ENCODE results near the gene CCDC201.

CCDC201 gene

GRCh38 chr7:45915606-45916005 lies 42.7 kb upstream of the CCDC201 start:
- TF ChIP-seq EZH2 (IDR thresholded peaks at IDR 0.05; ENCODE audit: borderline replicate concordance, low read length) (no peak), CTCF (IDR thresholded peaks at IDR 0.05; ENCODE audit: low read length) (no peak)
- Histone ChIP-seq H3K27me3 (ENCODE audit: insufficient read depth, low read length) (no peaks in the 10 kb centered on the region; the same call in 1 of the 2 replicates), H2AFZ (ENCODE audit: low read length) (no peak overlapping the region), H4K20me1 (ENCODE audit: insufficient read depth, low read length) (no peaks in the 10 kb centered on the region), H3K9me2 (ENCODE audit: low read depth, low read length) (no peaks in the 10 kb centered on the region), H3K79me2 (ENCODE audit: insufficient read depth, low read length) (no peaks in the 10 kb centered on the region), H3K9me3 (ENCODE audit: low read length) (no peaks in the 10 kb centered on the region), H3F3A (ENCODE audit: insufficient read depth, low read length) (no peaks in the 10 kb centered on the region), H3K36me3 (ENCODE audit: insufficient read depth, low read length) (no peaks in the 10 kb centered on the region), H3K9ac (ENCODE audit: low read length) (no peak overlapping the region), H3K4me1 (ENCODE audit: insufficient read depth, low read length, severe bottlenecking) (no peaks in the 10 kb centered on the region), H3K4me3 (ENCODE audit: low read depth, low read length, poor library complexity, severe bottlenecking) (no peak overlapping the region), H3K4me2 (ENCODE audit: low read length) (no peak overlapping the region), H3K27ac (ENCODE audit: low read depth, low read length, poor library complexity, severe bottlenecking) (no peak overlapping the region)

GRCh38 chr7:45914911-45915310 lies 42.0 kb upstream of the CCDC201 start:
- Histone ChIP-seq H3K4me3 (ENCODE audit: low read depth, low read length, poor library complexity, severe bottlenecking) (no peak overlapping the region), H3K79me2 (ENCODE audit: insufficient read depth, low read length) (no peaks in the 10 kb centered on the region), H3K9me2 (ENCODE audit: low read depth, low read length) (no peaks in the 10 kb centered on the region), H3K36me3 (ENCODE audit: insufficient read depth, low read length) (no peaks in the 10 kb centered on the region), H3K9ac (ENCODE audit: low read length) (no peak overlapping the region), H3K4me2 (ENCODE audit: low read length) (no peak overlapping the region), H2AFZ (ENCODE audit: low read length) (no peak overlapping the region), H3K4me1 (ENCODE audit: insufficient read depth, low read length, severe bottlenecking) (no peaks in the 10 kb centered on the region), H3K27ac (ENCODE audit: low read depth, low read length, poor library complexity, severe bottlenecking) (no peak overlapping the region), H3K9me3 (ENCODE audit: low read length) (no peaks in the 10 kb centered on the region), H3F3A (ENCODE audit: insufficient read depth, low read length) (no peaks in the 10 kb centered on the region), H3K27me3 (ENCODE audit: insufficient read depth, low read length) (no peaks in the 10 kb centered on the region; the same call in 1 of the 2 replicates), H4K20me1 (ENCODE audit: insufficient read depth, low read length) (no peaks in the 10 kb centered on the region)
- TF ChIP-seq CTCF (IDR thresholded peaks at IDR 0.05; ENCODE audit: low read length) (no peak), EZH2 (IDR thresholded peaks at IDR 0.05; ENCODE audit: borderline replicate concordance, low read length) (no peak)

GRCh38 chr7:45912972-45913371 lies 40.1 kb upstream of the CCDC201 start:
- Histone ChIP-seq H3K4me2 (ENCODE audit: low read length) (no peak overlapping the region), H3K9ac (ENCODE audit: low read length) (no peak overlapping the region), H2AFZ (ENCODE audit: low read length) (no peak overlapping the region), H3K79me2 (ENCODE audit: insufficient read depth, low read length) (no peaks in the 10 kb centered on the region), H3K36me3 (ENCODE audit: insufficient read depth, low read length) (no peaks in the 10 kb centered on the region), H3K27me3 (ENCODE audit: insufficient read depth, low read length) (no peaks in the 10 kb centered on the region; the same call in 1 of the 2 replicates), H3K9me3 (ENCODE audit: low read length) (no peaks in the 10 kb centered on the region), H3K4me3 (ENCODE audit: low read depth, low read length, poor library complexity, severe bottlenecking) (no peak overlapping the region), H3F3A (ENCODE audit: insufficient read depth, low read length) (no peaks in the 10 kb centered on the region), H3K27ac (ENCODE audit: low read depth, low read length, poor library complexity, severe bottlenecking) (no peak overlapping the region), H3K9me2 (ENCODE audit: low read depth, low read length) (no peaks in the 10 kb centered on the region), H3K4me1 (ENCODE audit: insufficient read depth, low read length, severe bottlenecking) (no peaks in the 10 kb centered on the region), H4K20me1 (ENCODE audit: insufficient read depth, low read length) (no peaks in the 10 kb centered on the region)
- TF ChIP-seq CTCF (IDR thresholded peaks at IDR 0.05; ENCODE audit: low read length) (no peak), EZH2 (IDR thresholded peaks at IDR 0.05; ENCODE audit: borderline replicate concordance, low read length) (no peak)

Measured in OCI-LY1 (cell line).